HG02973 (cell line): Measurements from ENCODE around the gene ARHGAP4.

Experiments
- ATAC-seq: cut with Tn5 transposase; IDR thresholded peaks from one replicate; pipeline ENCODE4 v1.9.1; 2021; ENCODE audit warnings: moderate library complexity; ENCODE audit not compliant: unreplicated experiment

Gene ARHGAP4

DNA sequence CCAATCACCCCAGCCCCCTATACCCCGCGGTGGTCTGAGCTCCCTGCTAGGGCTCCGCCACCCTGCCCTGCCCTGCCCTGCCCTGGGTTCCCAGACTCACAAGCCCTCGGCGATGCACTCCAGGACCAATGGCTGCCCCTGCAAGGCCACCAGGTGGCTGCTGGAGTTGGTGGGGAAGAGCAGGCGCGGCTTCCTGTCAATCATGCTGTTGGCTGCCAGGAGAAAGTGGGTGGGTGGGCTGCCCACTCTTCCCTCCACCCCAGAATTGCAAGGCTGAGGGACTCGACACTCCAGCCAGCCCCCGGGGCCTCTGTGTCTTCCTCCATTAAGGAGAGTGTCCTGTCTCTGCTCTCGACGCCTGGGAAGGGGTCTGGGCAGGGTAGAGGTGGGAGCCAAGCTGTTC lies 55.8 kb downstream of the ARHGAP4 start:
- ATAC-seq: no peak

DNA sequence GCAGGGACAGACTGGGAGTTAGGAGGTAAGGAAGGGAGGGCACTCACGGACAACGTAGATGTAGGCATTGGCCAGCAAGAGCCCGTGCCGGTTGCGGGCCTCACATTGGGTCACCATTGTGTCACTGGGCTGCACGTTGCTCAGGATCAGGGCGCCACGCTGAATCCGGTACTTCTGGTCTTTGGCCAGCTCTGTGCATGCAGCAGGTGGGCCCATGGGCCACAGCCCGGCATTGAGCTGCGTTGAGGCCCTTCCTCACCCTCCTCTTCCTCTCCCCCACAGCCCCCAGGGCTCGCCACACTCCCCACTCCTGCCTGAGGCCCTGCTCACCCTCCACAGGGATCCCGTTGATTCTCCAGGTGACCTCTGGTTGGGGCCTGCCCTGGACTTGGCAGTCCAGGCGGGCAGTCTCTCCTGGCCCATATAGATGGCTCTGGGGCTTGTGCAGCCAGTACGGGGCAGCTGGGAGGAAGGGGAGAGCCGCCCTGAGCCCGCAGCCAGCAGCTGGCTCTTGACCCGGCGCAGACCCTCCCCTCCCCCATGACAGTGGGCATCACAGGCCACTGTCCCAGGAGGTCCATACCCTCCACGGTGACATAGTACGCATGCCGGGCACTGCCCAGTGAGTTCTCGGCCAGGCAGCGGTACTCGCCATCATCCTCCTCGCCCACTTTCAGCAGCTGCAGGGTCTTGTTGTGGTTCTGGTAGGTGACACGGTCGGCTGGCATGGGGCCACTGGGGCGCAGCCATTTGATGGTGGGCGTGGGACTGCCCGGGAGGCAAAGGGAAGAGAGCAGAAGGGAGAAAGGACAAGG lies 56.4 kb downstream of the ARHGAP4 start:
- ATAC-seq: no peak

GRCh38 chrX:153868576-153869472 lies 57.2 kb downstream of the ARHGAP4 start:
- no peak for ATAC-seq

- no peak for ATAC-seq
Observed at GRCh38 chrX:153867671-153868070, 58.4 kb downstream of the ARHGAP4 start.

DNA sequence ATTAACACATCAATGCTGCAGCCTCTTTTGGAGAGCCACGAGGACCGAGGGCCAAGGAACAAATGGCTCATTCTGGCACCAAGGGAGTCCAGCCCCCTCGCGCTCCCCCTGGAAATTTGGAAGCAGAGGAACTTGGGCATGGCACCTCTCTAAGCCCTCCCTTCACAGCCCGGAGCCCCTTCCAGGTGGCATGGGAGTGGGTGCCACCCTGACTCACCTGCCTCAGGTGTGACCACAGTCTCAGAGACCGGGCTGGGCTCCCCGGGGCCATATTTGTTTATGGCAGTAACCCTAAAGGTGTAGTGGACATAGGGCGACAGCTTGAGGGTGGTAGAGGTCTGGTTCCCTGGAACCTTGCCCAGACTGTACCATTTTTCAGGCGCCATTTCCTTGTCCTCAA lies 58.9 kb downstream of the ARHGAP4 start:
- no peak for ATAC-seq

- no peak for ATAC-seq
Observed at GRCh38 chrX:153866302-153867019, 59.6 kb downstream of the ARHGAP4 start.

DNA sequence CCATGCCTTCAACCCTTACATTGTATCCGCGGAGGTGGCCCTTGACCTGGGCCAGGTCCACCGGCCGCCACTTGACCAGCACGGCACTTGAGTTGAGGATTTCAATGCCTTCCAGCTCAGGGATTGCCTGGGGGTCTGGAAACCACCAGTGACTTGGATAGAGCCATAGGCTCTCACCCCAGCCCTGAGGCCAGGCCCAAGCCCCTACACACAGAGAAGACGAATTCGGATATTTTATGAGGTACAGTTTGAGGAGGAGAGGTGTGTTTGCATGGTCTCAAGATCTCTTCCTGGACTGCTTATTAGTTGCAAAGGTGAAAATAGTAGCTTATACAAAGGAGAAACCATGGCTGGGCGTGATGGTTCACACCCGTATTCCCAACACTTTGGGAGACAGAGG lies 60.4 kb downstream of the ARHGAP4 start:
- no peak for ATAC-seq

DNA sequence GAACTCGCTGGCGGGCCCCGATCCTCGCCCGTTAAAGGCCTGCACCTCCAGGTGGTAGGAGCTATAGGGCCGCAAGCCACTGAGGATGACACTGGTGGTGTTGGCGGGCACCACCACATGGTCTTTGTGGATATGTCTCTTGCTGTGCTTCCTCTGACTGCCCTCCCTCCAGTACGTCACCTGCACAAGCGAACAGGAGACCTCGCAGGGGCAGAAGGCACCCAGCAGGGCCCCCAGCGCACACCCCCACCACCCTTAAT lies 60.8 kb downstream of the ARHGAP4 start:
- no peak for ATAC-seq

DNA sequence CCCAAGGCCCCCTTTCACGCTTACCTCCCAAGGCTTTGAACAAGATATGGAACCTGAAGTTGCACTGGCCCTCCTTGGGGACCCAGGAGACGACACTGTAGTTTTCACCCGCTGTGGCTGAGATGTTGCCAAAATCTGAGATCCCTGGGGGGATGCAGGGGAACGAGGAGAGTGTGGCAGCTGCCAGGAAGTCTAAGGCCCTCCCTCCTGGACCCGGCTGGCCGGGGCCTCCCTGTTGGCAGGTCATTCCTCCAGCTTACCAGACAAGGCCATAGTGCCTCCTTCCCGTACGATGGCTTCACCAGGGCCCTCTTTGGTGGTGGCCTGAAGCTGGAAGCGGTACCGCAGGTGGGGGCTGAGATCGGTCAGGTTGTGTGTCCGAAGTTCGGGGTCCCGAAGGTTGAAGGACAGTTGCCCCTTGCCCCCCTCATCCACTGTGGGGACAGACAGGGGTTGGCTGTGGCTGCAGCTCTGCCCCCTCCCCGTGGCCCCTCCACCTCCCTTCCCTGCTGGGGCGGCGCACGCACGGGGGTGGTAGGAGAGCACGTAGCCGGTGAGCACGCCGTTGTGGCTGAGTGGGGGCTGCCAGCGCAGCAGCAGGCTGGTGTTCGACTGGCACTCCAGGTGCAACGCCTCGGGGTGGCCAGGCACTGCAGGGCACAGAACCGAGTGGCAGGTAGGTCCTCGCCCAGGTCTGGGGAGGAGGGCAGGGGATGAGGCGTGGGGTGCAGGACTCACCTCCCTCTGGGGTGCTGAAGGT lies 61.3 kb downstream of the ARHGAP4 start:
- ATAC-seq: no peak

DNA sequence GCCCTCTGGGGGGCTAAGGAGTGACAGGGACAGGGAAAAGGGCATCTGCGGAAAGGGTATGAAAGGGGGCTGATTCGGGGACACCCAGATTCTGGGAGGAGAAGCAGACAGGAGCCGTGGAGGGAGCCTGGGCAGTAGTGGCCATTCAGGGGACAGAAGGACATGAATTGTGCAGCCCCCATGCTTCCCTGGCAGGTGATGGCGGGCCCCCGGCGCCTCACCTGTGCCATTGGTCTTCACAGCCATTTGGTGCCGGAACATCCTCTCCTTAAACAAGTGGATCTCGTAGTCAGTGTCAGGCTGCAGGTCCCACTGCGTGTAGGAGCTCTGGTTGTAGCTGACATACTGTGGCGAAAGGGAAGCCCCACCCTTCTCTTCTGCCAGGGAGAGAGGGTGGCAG lies 62.0 kb downstream of the ARHGAP4 start:
- ATAC-seq: no peak

GRCh38 chrX:153863251-153863991 lies 62.6 kb downstream of the ARHGAP4 start:
- ATAC-seq: no peak

DNA sequence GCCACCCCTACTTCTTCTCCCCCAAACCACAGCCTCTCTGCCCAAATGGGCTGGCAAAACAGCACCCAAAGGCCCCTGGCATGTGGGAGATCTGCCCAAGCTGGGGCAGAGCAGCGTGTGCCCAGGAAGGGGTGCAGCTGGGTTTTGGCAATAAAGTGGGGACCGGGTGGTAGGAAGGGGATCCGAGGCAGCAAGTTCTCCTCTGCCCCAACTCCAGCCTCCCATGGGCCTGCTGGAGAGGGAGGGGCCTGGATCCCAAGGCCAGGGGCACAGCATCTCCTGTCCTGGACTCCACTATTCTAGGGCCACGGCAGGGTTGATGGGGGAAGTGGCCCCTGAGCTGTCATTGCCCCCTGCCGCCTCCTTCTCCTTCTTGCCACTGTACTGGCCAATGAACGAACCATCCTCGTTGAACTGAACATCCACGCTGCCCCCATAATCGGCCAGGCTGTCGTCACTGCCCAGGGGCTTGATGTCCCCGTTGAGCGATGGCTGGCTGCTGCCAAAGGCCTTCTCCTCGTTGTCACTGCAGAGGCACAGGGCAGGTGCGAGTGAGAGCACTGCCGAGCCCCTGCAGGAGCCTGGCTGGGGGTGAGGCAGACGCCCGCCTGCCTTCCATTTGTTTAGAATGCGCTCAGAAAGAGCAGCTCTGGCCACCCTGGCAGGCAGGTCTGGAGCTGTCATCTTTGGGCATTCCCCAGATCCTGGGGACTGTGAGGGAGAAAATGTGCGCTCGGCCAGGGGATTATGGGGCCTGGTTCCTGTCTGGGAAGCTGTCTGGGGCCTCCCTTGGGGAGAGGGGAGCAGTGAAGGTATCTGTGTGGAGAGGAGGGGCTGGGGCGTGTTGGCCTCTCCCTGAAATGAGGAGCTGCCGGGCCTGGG lies 63.5 kb downstream of the ARHGAP4 start:
- no peak for ATAC-seq

DNA sequence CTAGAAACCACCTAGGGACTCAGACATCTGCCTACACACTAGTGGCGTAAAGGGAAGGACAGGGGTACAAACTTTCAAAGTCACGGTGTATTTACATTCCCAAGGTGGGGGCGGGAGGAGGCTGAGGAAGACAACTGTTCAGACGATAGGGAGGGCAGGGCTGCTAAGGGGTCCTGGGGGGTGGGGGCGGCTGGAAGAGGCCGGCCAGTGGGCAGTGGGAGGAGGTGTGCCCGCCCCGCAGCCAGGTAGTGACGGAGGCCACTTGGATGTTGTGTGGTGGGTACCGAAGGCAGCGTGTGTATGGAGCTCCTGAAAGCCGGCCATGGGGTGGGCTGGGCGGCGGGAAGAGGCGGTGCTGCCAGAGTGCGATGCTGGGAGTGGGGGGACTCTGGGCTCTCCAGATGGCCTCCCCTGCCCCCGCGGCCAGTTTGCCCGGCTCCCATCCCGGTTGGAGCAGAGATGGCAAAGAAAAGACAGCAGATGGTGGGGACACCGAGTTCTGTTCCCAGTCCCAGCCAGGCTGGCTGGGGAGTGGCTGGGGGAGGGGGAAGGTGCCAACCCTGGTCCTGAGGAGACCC lies 64.2 kb downstream of the ARHGAP4 start:
- ATAC-seq: no peak

DNA sequence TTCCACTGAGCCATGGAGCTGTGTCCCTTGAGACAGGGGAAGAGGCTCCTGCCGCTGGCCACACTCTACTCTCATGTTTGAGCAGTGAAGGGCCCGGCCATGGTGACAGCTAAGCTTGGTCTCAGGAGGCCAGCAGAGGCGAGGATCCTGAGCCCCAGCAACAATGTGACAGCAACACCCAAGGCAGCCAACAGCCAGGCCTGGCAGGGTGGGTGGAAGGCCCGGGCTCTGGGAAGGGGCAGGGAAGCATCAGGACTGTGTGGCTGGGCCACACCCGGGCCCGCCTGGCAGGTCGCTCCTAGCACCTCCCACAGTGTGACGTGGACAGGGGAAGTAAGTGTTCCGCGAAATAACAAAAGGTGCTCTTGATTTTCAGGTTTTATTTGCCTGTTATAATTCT lies 64.9 kb downstream of the ARHGAP4 start:
- ATAC-seq: no peak
